Fibroblast of skin of back (primary cell): ENCODE results near the gene APBA2.

ENCODE experiments used
- DNase-seq: peaks from one replicate; pipeline ENCODE4 v3.0.0-alpha.2; 2013

The APBA2 gene

DNA sequence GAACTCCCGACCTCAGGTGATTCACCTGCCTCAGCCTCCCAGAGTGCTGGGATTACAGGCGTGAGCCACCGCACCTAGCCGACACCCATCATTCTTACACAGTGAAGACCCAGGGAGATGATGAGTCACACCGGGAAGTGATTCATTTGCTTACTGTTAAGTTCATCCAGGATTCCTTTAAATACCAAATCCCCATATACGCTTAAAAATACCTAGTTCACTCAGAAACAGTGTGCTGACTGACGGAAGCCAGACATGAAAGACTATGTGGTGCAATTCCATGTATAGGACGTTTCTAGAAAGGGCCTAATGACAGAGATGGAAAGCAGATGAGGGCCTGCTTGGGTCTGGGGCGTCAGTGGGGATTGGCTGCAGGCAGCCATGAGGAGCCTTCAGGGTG, 75.2 kb downstream of the APBA2 start:
- DNase-seq, result peak; percentile 78

DNA sequence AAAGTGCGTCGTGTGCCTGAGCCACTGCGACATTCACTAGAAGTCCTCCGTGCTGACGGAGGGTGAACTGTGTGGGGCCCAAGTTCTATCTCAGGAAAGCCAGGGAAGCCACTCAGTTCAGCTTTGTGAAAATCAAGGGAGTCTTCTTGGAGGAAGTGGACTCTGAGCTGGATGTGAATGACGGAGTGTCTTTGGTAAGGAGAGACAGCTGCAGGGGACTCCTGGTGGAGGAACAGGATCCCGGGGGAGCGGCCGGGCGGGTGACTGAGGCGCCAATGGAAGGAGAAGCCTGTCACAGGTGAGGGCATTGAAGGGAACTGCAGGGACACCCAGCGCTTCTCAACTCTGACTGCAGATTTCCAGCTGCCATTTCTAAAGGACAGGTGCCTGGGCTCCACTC, 75.6 kb downstream of the APBA2 start:
- no peak for DNase-seq

DNA sequence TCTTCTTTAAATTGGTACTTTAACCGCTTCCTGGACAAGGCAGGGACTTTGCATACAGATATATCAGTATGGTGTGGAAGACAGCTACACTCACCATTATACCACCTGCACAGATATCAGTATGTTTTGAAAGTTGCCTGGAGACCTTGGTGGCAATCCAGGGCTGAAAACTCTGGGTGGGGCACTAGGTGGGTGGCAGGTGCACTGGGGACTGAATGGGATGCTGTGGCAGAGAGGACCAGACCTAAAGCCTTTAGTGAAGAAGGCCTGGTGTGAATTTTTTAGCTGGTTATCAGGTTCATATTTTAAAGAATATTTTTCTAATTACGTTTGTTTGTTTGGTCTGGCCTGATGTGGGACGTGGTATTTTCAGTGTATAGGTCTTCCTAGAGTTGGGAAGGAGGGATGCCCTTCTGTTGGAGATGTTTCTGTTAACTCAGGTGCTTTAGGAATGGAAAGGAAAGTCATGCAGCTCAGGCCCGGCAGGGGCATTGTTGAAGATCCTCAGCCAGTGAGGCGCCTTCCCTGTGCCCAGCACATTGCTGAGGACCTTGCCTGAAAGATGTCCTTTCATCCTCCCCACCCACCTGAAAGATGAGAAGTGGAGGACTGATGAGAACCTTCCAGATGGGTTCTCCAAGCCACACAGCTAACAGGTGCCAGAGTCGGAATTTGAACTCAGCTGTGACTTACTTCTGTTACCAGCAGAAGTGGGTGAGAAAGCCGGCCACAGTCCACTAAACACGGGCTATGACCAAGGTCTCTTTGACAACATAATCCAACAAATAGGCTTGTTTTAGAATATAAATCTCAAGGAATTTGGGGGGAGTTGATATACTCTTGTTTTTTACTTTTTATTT, 77.3 kb downstream of the APBA2 start:
- DNase-seq, result no peak

DNA sequence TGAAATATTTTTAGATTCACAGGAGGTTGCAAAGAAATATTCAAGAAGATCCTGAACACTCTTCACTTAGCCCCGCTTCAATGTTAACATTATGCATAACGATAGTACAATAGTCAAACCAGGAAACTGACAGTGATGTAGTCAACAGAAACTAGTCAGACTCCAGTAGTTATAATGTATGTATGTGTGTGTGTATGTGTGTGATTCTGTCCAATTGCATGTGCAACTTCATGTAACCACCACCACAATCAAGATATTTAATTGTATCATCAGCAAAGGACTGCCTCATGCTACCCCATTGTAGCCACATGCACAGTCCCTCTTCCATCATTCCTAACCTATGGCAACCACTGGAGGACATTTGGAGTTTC, 77.9 kb downstream of the APBA2 start:
- no peak for DNase-seq

GRCh38 chr15:28964098-28964497, 78.3 kb downstream of the APBA2 start:
- no peak for DNase-seq

DNA sequence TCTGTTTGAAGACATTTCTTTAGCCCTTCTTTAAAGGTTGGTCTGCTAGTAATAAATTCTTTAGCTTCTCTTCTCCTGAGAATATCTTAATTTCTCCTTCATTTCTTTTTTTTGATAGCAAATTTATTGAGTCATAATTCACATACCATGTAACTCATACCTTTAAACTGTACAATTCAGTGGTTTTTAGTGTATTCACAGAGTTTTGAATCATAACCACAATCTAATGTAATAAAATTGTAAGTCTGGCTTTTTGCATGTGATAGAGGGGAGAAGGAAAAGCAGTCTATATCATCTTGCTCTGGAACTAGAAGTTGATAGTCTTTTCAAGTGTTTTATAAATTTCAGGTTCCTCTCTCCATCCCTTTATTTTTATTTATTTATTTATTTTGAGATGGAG, 81.3 kb downstream of the APBA2 start:
- peak; percentile 57 for DNase-seq

- peak; percentile 15 for DNase-seq
Observed at GRCh38 chr15:28967990-28968389, 82.2 kb downstream of the APBA2 start.

- DNase-seq, result no peak
Observed at GRCh38 chr15:28969511-28970085, 83.8 kb downstream of the APBA2 start.

- no peak for DNase-seq
Observed at GRCh38 chr15:28974142-28974541, 88.4 kb downstream of the APBA2 start.

GRCh38 chr15:28975766-28976179, 90.0 kb downstream of the APBA2 start:
- peak; percentile 51 for DNase-seq

- peak; percentile 99 for DNase-seq
Observed at GRCh38 chr15:28977377-28978010, 91.7 kb downstream of the APBA2 start.

- DNase-seq, result no peak
Observed at GRCh38 chr15:28978011-28978378, 92.2 kb downstream of the APBA2 start.

- DNase-seq, result no peak
Observed at GRCh38 chr15:28978661-28979060, 92.9 kb downstream of the APBA2 start.

DNA sequence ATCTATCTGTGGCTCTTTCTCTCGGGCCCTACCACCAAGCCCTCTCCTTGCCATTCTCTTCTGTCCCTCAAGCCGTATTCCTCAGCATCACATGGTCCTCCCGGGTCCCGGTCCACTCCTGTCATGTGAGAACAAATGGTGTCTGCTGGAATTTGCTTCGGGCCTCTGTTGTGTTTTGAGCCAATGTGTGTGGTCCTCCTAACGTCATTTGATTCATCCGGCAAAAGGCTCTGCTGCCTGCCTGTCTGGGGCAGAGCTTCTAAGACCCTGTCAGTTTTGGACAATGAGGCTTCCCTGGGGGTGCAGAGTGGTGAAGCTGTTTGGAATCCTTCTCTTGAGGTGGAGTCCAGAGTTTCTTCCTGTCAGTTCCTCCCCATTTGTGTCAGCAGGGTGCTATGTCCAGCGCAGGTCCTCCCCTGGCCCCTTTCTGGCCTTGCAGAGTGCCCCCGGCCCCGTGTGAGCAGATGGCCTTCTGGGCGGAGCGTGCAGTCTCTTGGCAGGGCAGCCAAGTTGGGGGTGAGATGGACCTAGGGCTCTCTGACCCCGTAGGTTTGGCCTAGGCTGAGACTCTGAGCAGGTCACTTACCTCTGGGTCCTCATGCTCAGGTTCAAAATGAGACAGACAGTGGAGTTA, 93.6 kb downstream of the APBA2 start:
- no peak for DNase-seq

DNA sequence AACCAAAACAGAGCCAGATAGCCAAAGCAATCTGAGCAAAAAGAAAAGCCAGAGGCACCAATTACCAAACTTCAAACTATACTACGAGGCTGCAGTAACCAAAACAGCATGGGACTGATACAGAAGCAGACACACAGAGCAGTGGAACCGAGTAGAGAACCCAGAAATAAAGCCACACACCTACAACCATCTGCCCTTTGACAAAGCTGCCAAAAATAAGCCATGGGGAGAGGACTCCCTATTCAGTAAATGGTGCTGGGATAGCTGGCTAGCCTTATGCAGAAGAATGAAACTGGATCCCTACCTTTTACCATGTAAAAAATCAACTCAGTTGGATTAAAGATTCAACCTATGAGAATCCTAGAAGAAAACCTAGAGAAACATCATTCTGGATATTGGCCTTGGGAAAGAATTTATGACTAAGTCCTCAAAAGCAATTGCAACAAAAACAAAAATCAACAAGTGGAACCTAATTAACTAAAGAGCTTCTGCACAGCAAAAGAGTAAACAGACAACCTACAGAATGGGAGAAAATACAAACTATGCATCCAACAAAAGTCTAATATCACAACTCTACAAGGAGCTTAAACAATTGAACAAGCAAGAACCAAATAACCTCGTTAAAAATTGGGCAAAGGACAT, 95.1 kb downstream of the APBA2 start:
- DNase-seq, result no peak

- DNase-seq, result peak; percentile 27
Observed at GRCh38 chr15:28981351-28981720, 95.6 kb downstream of the APBA2 start.

DNA sequence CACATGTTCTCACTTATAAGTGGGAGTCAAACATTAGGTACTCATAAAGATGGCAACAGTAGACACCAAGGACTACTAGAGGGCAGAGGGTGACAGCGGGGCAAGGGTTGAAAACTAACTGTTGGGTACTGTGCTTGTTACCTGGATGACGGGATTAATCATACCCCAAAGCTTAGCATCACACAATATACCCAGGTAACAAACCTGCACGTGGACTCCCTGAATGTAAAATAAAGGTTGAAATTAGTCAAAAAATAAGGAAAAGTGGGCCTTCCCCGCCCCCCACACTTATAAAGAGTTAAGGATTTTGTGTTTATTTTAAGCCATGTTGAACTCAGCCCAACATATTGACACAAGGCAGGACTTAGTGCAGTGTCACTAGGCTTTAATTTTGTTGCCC, 96.1 kb downstream of the APBA2 start:
- no peak for DNase-seq

DNA sequence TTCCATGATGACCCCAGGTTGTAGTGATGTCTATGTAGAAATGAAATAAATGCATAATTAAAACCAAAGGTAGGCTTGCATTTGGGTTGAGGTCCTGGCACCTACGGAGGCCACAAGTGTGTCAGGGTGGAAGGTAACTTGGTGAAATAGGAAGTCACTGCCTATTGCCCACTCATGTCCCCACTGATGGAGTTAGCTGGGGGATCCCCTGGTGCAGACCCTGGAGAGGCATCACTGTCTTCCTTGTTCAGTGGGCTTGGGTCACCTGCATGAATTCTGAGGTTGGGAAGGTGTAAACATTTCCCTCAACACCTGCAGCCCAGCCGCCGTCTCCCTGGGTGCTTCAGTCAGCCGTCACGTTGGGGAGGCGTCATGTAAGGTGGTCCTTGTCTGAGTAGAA, 97.1 kb downstream of the APBA2 start:
- no peak for DNase-seq

GRCh38 chr15:28983432-28984311, 97.9 kb downstream of the APBA2 start:
- no peak for DNase-seq

DNA sequence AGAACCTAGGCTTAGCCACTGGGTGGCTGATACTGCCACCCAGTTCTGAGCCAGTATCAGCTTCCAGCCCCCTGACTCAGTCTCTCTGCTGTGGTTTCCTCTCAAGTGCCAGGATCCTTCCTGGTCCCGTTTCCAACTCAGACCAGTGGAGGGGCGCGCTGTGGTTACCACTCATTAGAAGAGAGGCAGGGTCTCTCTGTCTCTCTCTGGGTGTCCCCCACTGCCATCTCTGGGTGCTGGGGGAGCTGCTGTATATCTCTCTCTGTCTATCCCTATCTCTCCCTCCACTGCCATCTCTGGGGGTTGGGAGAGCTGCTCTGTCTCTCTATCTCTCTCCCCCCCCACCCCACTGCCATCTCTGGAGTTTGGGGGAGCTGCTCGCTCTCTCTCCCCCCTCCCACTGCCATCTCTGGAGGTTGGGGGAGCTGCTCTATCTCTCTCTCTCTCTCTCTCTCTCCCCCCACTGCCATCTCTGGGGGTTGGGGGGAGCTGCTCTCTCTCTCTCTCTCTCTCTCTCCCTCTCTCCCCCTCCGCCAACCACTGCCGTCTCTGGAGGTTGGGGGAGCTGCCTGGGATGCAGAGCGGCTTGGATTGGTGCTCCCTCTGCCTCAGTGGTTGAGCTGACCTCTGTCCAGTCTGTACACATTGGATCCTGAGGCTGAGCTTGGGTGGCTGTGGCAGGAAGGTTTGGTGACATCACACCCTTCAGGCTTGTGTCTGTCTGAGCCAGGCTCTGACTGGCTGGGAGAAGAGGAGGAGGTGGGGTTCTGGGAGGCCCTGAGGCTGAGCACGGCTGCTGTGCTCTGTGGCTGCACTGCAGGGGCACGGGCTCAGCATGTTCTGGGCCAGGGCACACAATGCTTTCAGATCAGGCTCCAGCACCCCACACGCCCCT, 98.9 kb downstream of the APBA2 start:
- DNase-seq, result peak; percentile 64

- DNase-seq, result no peak
Observed at GRCh38 chr15:28985316-28985645, 99.5 kb downstream of the APBA2 start.
